HG03520 (cell line): ENCODE data around the gene CRABP2.

ENCODE experiments used
- ATAC-seq: cut with Tn5 transposase; IDR thresholded peaks from one replicate; pipeline ENCODE4 v1.9.1; 2021; ENCODE audit warnings: mild to moderate bottlenecking, moderate library complexity; ENCODE audit not compliant: unreplicated experiment

The CRABP2 gene

DNA sequence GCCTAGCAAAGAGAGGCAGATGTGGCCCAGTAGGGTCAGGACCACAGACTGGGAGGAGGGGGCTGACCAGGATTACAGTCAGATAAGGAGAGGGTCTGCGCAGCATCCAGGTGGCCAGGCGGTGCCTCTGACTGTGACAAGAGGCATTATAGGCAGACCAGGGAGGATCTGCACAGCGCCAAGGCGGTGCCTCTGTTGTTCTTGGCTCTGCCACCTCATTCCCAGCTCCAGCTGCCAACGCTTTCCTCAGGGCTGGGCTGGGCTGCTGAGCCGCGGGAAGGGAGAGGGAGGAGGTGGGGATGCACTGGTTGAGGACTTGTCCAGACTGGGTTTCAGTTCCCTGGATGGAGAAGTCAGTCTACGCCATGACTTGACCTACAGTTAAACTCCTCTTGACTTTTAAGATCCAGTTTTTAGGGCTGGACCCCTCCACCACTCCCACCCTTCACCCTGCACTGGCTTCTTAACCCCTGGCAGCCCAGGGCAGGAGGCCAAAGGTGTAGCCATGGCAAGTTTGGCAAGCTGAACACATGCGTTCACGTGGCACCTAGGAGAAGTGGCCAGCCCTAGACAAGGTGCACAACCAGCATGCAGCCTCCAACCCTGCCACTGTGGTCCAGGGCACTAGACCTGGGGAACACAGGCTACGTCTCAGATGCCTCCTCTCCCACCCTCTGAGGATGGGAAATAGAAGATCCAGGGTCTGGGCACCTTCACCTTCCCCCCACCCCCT is 4.5 kb upstream of the CRABP2 start:
- no peak for ATAC-seq

DNA sequence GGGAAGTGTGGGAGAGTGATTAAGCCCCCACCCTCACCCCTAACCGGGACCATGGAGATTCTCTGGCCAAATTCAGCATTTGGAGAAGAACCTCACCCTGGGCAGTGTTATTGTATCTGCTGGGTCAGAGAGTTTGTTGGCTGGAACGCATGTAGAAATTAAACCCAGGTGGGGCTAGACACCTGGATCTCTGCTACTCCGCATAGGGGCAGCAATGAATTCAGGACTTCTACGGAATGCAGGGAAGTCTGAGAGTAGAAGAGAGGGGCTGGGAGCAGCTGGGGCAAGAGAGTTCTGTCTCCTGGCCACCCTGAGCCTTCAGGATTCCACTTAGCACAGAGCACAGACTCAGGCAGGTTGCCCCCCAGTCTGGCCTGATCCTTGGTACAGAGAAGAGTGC is 3.6 kb upstream of the CRABP2 start:
- no peak for ATAC-seq

DNA sequence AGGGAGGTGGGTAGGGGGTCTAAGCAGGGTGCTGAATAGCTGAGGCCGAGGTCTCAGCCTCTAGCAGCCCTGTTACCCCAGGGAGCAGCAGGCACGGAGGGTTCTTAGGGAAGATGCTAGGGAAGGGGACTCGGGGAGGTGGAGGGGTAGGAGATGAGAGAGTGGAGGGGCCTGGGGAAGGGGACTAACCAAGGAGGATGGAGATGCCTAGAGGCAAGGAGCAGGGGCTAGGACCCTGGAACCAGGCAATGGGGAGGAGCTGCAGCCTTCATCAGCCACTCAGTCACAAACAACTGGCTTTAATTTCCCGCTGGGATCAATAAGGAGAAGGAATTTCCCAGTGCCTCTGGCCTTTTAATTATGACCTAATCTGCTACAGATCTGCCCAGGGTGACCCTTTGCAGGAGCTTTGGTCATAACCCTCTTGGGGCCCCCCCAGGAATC is 2.9 kb upstream of the CRABP2 start:
- no peak for ATAC-seq

DNA sequence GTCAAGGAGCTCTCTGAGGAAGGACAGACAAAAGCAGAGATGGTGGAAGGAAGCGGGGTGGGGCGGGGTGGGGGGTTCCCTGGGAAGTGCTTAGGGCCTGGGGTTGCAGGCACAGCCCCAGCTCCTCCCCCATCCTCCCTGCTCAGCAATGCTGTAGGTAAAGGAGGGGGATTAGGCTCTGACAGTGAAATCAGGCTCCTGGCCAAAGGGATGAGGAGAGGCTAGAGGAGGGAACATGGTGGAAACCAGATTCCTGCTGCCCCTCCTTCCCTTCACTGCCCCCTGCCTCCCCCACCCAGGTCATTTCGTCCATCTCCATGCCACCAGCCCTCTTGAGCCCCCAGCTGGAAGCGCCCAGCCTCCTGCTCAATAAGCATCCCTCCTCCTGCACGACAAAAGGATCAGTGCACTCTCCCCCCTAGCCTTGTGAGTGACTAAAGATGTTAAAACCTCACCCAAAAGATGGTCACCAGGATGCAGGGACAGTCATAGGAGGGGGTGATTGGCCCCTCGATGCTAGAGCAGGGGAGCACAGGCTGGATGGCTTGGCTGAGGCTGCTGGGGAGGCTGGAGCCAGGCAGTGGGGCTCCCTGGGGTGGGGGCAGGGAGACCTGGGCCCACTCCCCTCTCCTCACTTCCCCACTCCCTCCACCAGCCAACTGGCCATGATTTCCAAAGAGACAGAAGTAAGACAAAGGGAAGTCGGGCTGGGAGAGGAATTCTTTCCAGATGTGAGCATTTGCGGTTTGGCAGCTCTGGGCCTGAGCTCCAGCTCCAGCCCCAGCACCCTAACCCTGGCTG is 2.2 kb upstream of the CRABP2 start:
- ATAC-seq: no peak

DNA sequence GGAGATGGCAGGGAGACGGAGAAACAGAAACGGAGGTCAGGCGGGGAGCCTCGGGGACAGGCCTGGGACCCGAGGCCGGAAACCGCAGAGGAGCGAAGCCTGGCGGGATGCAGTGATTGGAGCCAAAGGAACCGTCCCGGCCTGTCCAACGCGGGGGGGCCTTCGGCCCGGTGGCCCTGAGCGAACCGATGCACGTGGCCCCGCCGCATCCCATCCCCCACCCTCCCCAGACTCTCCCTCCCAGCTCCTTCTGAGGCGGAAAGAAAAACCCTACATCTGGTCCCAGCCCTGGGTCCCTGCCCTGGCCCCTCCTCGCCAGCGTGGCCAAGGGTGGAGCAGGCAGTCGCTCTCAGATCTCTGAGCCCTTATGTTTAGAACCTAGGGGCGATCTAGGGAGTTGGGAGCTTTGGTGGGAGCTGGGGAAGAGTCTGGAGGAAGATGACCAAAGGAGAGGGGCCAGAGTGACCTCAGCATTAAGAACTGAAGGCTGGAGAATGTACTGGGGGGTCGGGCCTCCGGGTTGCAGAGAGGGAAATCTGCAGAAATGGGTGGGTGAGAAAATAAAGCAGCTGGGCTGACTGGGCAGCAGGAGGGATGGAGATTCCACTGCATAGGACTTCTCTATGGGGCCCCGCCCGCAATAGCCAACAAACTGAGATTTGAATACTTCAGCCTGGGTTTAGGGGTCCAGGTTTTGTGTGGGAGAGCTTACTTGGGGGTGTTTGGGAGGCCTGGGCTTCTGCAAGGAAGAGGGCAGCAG is 1.5 kb upstream of the CRABP2 start:
- no peak for ATAC-seq

DNA sequence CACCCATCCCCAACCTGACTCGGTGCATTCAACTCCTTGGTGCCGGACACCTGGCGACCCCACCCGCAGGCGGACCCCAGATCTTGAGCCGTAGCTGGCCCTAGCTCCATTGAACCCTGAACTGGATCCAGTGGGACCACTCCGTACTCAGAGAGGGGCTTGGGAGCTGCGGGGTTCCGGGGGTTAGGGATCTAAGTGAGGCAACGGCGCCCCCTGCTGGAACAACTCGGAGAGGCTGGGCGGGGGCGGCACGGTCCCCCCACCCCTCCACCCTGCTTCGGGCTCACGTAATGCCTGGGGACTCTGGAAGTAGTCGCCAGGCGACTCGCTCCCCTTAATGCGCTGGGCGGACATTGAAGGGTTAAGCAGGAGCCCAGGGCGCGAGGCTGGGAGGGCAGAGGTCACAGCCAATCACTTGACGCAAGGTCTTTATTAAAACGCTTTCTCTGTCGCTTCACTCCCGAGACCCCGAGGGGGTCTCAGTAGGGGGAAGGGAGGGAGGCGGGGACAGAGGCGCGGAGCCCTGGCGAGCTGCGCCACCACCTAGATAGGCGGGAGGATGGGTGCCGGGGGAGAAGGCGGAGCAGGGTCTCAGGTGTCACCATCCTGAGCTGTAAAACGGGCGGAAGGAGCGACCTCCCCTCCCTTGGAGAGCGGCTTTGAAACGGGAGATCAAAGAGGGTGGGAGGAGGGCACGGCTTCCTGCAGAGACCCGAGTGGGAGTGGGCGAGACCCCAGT is 704 bp upstream of the CRABP2 start:
- ATAC-seq: no peak

DNA sequence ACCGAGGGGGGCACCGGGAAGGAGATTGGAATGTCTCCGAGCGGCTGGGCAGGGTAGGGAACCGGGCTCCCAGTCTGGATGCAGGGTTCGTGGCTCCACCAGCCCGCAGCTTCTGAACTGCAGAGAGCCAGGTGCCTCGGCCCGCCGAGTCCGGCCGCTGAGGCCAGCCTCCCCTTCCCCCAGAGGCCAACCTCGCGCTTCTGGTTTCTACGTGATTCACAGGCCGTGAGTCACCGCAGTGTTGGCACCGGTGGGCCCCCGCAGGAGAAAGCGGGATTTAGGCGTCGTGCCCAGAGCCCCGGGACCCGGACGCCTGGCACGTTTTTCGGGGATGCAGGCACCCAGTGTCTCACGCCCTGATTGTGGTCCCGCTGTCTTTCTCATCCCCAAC is 458 bp downstream of the CRABP2 start:
- ATAC-seq: no peak

DNA sequence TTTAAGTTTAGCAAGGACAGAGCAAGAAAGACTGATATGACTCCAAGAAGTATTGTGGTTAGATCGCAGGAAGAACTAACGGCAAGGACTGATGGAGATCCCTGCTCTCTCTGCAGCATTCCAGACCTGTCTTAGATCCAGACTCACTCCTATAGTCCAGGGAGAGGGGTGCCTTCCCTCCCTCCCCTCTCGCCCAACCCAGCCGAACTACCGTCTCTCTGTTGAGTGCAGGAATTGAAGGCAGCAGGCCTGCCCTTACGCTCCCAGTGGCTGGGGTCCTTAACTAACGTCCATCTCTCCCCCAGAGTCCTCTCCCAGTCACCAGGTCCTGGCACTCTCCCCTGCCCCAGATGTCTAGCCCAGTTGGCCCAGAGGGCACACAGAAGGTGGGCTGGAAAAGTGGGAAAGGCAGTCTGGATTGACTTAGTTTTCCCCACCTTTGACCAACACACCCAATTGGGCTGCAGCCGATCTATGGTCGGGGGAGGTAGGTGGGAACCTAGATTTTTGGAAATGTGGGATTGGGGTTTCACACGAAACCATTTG is 1.1 kb downstream of the CRABP2 start:
- ATAC-seq: no peak

DNA sequence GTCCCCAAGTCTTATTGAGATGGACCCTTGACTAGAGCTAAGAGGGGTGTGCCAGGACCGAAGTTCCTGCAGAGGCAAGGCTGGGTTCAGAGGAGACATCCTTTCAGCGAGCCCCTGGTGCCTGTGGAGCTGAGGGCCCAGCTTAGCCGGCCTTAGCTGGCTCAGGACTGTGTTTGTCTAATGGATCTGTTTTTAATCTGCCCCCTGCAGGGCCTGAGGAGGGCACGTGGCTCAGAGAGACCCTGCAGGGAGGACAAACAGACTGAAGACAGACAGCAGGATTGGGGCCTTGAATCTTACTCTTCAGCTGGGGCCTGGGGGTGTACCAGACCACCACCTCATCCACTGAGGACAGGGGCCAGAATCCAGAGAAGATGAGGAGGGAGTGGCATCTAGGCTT is 1.6 kb downstream of the CRABP2 start:
- ATAC-seq: no peak

DNA sequence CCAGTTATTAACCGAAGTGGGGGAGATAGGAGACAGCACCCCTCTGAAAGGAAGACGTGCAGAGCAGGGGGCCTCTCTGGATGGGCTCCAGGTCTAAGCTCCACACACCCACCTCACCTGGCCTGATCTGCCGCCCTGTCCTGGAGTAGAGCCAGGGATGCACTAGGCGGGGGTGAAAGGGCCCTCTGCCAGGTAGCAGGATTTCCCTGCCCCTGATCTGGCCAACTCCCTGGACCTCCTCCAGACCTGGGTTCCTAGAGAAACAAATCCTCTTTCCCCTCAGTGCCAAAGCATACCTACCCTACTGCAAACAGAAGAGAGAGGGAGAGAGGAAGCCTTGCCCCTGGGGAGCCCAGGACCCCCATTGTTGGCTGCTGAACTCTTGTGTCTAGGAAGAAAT is 2.0 kb downstream of the CRABP2 start:
- ATAC-seq: no peak

DNA sequence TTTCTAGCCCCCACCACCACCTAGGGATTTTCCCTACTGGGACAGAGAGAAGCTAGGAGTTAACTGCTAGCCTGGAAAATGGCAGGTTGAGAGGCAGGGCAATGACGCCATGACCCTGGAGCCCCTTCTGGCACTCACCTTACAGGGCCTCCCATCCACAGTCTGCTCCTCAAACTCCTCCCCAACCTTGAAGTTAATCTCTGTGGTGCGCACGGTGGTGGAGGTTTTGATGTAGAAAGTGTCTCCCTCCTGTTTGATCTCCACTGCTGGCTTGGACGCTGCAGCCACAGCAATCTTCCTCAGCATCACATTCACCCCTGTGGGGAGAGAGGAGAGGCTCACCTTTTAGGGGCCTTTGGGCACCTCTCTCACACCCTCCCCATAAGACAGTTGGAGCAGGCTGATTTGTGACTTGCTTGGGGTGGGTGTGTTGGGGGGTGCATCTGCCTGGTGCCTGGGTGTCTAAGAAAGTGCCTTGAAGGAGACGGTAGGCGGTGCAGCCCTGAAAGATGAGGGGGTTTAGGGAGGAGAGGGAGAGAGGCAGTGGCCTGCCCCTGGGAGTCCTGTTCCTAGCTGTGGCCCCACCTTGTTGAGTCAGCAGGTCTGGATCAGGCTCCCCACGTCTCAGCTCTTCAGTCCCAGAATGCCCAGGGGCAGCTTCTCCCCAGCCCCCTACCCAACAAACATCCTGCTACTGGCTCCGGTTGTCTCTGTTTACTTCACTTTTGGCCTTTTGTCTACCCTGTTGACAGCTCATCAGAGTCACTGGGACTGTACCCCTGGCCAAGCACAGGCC is 4.4 kb downstream of the CRABP2 start:
- ATAC-seq: no peak

DNA sequence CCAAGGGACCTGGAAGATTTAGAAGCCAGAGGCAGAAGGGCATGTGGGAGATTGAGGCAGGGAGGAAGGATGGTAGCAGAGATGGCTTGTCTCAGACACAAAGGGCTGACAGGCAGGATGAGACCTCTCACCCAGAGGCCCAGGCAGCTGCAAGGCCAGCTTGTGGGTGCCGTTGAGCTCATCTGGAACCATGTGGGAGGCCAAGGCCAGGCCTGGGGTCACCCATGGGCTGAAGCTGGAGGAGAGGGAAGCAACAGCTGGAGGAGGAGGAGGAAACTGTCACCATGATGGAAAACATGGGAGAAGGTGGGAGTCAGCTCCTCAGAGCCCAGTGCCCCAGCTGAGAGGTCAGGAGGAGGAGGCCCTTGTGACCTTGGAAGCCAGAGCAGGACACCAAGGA is 6.4 kb downstream of the CRABP2 start:
- no peak for ATAC-seq

DNA sequence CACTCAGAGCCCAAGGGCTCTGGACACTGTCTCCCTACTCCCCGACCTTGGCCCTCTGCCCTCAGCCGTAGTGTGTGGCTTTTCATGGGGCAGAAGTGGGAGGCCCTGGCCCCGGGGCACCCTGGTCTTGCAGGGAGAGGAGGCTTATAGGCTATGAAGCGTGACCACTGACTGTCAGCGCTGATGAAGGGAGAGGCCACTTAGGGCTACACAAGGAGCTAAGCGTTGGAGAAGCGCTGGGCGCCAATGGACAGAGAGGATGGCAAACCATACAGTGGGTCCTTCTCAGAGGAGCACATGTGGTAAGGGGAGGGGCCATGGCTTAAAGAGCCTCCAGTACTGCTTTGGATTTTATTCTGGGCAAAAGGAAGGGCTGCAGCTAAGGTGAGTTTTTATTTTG is 7.9 kb downstream of the CRABP2 start:
- no peak for ATAC-seq

DNA sequence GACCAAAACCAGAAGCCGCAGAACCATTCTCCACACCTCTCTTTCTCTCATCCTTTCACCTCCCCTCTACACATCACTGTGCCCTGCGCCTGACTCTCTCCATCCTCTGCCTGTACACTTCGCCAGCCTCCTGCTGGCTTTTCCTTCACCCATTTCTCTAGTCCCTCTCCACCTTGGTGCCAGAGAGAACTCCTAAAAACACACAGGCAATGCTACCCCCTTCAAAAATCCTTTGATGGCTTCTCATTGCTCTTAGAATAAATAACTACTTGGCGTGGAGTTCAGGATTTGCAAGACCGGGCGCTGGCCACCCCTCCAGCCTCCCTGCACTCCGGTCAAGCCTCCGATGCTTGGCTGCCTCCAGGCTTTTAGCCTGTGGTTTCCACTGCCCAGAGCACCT is 8.6 kb downstream of the CRABP2 start:
- no peak for ATAC-seq

DNA sequence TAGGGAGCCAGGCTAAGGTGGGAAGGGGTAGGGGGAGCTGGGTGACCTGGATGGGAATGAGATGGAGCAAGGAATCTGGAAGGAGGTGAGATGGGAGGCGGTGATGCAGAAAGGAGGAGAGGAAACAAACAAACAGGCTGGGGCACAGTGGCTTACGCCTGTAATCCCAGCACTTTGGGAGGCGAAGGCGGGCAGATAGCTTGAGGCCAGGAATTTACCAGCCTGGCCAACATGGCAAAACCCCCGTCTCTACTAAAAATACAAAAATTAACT is 10.8 kb downstream of the CRABP2 start:
- no peak for ATAC-seq

DNA sequence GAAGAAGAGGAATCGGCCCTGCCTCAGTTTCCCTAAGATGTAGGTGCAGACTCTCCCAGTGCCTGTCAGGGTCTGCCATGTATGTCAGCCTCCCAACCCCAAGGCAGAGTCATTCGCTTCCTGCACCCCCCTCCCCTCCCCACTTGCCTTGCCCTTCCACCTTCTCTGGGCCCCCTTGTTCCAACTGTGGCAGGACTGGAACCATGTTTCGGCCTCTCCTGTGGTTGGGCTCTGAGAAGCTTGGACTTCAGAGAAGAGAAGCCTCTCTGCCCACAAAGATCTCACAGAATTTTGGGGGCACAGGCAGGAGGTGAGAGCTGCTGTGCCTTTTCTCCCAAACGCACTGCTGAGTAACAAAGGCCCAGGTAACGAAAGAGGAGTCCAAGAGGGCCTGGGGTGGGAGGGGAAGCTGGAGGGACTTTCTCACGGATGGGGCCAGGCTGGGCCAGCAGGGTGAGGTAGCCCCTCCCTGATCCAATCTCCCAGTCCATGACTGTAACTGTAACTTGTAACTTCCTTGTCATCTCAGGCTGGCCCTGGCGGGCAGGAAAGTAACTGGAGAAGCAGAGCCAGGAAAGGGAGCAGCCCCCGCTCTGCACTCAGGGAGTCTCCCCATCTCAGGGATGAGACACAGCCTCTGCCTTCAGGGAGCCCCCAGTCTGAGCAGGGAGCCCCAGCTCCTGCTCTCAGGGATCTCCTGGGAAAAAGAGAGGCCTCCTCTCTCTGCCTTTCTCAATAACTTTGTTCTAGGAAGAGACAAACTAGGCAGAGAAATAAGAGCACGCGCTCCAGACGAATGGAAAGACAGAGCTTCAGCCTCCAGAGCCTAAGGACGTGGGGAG is 11.3 kb downstream of the CRABP2 start:
- ATAC-seq: no peak

DNA sequence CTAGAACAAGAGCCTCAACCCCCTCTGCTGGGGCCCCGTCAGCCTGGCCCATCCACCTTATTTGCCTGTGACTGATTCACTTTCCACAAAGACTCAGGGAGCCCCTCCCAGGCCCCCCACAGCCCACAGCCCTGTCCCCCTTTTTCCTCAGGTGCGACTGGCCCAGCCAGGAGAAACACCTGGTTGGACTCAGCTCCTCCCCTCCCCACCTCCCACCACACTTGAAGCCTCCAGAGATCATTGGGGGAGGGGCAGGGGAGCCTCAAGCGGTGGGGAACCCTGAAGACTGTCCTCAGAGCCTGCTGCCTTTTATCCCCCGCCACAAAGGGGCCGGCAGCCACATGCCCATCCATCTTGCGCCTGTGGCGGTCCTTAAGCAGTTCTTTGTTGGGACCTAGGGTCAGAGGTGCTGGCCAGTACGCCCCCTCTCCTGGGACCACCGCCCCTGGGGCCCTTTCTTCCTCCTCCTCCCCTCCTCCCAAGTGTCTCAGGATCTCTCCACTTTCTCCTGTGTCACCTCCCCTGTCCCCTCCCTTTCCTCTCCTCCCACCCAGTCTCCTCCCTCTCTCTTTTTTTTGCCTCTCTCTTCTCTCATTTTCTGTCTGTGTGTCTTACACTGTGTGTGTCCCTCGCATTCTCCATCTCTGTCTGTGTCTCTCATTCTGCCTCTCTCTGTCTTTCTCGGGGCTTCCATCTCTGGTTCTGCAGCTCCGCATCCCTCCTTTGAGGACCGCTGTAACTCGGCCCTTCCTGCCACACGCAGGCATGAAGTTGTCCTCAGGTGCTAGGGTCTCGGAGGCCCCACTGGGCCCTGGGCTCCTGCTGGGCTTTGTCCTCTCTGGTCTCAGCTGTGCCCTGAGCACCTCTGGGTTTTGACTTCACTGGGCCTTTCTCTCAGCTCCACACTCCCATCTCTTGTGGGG is 12.2 kb downstream of the CRABP2 start:
- no peak for ATAC-seq

DNA sequence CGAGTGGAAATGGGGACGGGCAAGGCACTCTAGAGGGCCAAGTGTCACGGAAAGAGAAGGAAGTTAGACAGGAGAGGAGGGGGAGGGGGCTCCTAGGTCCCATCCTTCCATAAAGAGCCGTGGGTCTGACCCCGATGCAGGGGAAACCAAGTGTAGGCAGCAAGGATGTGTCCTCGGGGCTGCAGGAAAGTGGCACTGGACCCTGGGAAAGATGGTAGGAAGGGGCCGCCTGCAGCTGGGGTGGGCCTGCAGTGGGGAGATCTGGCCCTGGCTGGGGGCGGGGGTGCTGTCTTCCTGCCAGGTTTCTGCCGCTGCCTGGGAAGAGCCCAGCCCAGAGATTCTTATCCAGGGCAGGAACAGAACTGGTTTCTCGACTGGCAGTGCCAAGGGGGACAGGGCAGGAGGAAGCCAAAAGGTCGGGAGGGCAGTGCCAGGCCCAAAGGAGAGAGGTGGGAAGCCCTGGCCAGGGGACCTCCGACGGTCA is 12.9 kb downstream of the CRABP2 start:
- no peak for ATAC-seq
